ENCODE results near the gene ADGRG1.

DNA sequence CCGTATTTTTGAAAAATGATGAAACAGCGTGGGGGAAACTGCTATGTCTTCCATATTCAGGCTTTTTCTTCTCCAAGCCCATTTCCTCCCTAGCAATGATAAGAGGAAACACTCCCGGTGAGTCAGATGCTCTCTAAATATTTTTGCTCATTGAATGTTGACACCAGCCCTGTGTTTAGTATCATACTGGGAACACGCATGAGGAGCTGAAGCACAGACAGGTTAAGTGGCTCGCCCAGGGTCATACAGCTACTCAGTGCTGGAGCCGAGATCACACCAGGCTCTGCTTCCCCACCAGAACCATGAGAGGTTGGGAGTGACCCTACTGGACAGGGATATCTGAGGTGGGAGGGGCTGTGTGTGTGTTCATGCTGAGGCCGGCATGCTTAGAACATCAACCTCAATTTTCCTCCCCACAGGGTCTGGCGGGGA lies 37.8 kb upstream of the ADGRG1 start:
- TF ChIP-seq, protein P1, sequence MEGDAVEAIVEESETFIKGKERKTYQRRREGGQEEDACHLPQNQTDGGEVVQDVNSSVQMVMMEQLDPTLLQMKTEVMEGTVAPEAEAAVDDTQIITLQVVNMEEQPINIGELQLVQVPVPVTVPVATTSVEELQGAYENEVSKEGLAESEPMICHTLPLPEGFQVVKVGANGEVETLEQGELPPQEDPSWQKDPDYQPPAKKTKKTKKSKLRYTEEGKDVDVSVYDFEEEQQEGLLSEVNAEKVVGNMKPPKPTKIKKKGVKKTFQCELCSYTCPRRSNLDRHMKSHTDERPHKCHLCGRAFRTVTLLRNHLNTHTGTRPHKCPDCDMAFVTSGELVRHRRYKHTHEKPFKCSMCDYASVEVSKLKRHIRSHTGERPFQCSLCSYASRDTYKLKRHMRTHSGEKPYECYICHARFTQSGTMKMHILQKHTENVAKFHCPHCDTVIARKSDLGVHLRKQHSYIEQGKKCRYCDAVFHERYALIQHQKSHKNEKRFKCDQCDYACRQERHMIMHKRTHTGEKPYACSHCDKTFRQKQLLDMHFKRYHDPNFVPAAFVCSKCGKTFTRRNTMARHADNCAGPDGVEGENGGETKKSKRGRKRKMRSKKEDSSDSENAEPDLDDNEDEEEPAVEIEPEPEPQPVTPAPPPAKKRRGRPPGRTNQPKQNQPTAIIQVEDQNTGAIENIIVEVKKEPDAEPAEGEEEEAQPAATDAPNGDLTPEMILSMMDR (IDR thresholded peaks at IDR 0.05; ENCODE audit: poor library complexity) = no peak
- no peak for TF ChIP-seq EZH2phosphoT487 (IDR thresholded peaks at IDR 0.05; ENCODE audit: low read depth, severe bottlenecking, unreplicated experiment)
